Fibroblast of villous mesenchyme (primary cell): Measurements from ENCODE around the gene ABCG1. TPM values are rescaled to one million over a fixed set of nuclear protein-coding genes. Genes with fewer than 3 reads are reported as not detected.
"Not testable (repeated sequence)": the region's sequence is repeated elsewhere in the genome, so short reads cannot be mapped to it uniquely, and the experiment has no call there.

Source experiments
- DNase-seq: peaks from one replicate; pipeline ENCODE4 v3.0.0-alpha.2; 2010; ENCODE audit warnings: low read depth
- H3K4me3 ChIP-seq: 2 replicates; pipeline ENCODE4 v1.5.1; 2011; ENCODE audit warnings: low read depth, mild to moderate bottlenecking, low read length
- total RNA-seq: library from RNA; depleted of rRNA; stranded (reverse); fragments of >200 nt; gene quantifications from 2 replicates; pipeline ENCODE4 v1.2.3, GENCODE V29; 2012
- TF ChIP-seq, protein P1 (sequence below): IDR thresholded peaks from 2 replicates; pipeline ENCODE4 v1.5.1; 2012; ENCODE audit warnings: low read depth, mild to moderate bottlenecking, low read length; ENCODE audit not compliant: insufficient read depth

ABCG1 gene
- total RNA-seq, 1 donor = 0.43 TPM

DNA sequence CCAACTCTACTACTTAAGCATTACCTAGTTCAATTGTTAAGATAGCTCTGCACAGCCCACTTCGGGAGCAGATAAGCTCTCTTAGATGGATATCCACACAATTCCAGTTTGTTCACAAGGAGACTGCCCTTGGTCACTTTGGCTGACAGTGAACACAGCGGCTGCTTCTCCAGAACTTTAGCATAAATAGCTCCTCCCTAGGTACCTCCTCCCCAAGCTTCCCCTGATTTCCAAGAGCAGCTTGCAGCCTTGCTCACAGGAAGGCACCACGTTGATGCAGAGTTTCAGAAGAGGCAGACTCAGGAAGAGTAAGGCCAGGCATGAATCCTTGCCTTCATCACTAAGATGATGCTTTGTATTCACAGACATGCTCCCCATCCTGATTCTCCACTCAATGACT is 71.6 kb downstream of the ABCG1 start:
- TF ChIP-seq, protein P1, sequence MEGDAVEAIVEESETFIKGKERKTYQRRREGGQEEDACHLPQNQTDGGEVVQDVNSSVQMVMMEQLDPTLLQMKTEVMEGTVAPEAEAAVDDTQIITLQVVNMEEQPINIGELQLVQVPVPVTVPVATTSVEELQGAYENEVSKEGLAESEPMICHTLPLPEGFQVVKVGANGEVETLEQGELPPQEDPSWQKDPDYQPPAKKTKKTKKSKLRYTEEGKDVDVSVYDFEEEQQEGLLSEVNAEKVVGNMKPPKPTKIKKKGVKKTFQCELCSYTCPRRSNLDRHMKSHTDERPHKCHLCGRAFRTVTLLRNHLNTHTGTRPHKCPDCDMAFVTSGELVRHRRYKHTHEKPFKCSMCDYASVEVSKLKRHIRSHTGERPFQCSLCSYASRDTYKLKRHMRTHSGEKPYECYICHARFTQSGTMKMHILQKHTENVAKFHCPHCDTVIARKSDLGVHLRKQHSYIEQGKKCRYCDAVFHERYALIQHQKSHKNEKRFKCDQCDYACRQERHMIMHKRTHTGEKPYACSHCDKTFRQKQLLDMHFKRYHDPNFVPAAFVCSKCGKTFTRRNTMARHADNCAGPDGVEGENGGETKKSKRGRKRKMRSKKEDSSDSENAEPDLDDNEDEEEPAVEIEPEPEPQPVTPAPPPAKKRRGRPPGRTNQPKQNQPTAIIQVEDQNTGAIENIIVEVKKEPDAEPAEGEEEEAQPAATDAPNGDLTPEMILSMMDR = no peak
- no peak for DNase-seq
- no peak overlapping the region for H3K4me3 ChIP-seq

DNA sequence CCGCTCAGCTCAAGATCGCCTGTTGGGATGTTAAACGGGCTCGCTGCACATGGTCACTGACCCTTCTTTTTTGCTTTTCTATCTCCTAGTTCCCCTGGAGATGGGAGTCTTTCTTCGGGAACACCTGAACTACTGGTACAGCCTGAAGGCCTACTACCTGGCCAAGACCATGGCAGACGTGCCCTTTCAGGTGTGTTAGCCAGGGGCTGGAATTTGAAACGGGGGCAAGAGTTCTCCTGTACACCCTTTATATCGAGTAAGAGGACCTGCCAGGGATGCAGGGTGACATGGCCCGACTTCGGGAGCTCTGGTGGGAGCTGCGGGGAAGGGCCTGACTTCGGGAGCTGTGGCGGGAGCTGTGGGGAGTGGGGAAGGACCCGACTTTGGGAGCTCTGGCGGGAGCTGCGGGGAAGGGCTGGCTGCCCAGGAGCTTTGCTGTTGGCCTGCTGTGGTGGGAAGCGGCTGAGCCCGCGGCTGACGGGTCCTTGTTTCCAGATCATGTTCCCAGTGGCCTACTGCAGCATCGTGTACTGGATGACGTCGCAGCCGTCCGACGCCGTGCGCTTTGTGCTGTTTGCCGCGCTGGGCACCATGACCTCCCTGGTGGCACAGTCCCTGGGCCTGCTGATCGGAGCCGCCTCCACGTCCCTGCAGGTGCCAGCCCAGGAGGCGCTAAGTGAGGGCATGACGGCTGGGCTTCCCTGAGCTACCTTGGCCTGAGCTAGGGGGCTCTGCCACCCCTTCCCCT is 72.2 kb downstream of the ABCG1 start:
- TF ChIP-seq, protein P1 = no peak
- no peak for DNase-seq
- H3K4me3 ChIP-seq = no peak overlapping the region

DNA sequence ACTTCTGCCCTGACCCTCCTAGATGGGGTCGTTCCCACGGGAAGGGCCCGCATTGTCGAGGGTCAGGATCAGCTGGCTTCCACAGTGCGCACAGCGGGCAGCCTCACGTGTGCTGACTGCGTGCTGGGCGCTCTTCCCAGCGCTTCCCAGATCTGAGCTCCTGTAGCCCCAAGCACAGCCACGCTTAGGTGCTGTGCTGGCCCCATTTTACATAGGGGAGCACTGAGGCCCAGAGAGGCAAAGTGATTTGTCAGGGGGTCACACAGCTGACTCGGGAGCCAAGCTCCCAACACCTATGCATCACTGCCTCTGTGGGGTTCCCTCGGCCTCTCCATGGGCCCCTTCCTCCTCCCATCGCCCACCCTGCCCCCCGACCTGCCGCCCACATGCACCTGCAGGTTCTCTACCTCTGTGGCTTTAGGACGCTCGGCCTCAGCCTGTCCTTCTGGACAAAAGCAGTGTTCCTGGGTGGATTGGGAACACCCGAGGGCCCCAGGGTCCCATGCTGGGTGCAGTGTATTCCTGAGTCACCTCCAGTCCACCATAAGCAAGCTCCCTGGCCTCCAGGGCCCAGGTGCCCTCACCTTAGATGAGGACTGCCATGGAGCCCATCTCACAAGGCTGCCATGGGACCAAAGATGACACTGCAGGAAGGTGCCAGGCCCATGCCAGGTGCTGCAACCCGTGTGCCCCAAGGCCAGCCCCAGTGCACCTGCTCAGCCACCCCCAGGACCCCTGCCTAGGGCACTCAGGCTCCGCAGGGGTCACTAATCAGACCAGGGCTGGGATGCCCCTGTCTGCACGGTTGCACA is 73.0 kb downstream of the ABCG1 start:
- no peak overlapping the region for H3K4me3 ChIP-seq
- DNase-seq = no peak
- TF ChIP-seq, protein P1 = no peak

DNA sequence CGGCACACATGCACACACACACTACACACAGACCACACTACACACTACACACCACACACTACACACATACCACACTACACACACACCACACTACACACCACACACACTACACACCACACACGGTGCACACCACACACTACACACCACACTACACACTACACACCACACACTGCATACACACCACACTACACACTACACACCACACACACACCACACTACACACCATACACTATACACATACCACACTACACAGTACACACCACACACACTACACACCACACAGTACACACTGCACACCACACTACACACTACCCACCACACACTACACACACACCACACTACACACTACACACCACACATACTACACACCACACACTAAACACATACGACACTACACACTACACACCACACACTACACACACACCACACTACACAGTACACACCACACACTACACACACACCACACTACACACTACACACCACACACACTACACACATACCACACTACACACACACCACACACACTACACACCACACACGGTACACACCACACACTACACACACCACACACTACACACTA is 73.7 kb downstream of the ABCG1 start:
- not testable (repeated sequence) for DNase-seq, H3K4me3 ChIP-seq

DNA sequence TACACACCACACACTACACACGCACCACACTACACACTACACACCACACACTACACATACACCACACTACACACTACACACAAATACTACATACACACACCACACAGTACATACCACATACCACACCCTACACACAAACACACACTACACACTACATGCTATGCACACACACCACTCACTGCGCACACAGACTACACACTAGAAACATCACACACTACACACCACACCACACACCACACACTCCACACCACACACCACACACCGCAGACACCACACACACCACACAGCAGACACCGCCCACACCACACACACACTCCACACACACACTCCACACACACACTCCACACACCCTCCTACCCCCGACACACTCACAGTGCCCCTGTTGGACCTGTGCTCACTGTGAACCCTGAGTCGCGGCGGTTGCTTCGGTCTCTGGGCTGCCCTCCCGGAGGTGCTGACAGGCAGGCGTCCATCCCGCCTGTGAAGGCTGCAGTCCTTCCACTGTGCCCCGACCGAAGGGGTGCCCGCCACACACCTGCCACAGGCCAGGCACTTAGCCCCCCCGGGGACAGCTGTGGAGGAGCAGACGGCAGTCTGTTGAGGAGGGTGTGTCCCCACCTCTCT is 74.8 kb downstream of the ABCG1 start:
- TF ChIP-seq, protein P1 = no peak
- no peak overlapping the region for H3K4me3 ChIP-seq
- DNase-seq = no peak

DNA sequence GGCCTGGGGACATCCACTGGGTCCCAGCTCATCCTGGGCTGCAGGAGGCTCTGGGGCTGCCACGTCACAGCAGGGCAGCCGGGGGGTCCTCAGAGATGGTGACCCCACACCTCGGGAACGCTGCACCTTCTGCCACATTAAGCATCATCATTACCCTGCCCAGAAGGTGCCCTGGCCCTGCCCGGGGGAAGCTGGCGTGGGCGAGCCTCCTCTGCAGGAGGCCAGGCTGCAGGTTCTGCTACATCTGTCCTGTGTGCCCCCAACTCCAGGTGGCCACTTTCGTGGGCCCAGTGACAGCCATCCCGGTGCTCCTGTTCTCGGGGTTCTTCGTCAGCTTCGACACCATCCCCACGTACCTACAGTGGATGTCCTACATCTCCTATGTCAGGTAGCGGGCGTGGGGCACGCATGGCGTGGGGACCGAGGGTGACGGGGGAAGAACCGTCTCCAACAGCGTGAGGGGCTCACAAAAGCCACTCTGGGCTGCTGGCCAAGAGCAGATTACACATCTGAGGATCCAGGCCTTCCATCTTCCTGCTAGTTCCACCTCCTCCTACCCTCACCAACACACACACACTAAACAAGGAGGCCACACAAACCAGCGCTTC is 75.4 kb downstream of the ABCG1 start:
- H3K4me3 ChIP-seq = no peak overlapping the region
- DNase-seq = no peak
- TF ChIP-seq, protein P1 = no peak

DNA sequence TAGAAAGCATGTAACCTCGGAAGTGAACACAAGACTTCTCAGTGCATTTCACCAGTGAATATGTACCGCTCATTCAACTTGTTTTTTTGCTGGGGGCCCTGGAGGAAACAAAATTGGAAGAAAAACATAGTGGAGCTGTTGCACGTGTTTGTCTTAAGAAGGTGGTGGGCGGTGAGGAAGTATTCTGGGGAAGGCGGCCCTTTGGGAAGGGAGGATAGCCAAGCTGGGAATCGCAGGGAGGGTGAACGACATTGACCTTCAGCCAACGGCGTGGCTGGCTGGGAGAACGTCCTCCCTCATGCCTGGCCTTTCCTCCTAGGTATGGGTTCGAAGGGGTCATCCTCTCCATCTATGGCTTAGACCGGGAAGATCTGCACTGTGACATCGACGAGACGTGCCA is 76.9 kb downstream of the ABCG1 start:
- no peak for DNase-seq
- no peak overlapping the region for H3K4me3 ChIP-seq
- TF ChIP-seq, protein P1 = no peak
